ENCODE data around the gene SERPINA4. TPM values are rescaled to one million over a fixed set of nuclear protein-coding genes. Genes with fewer than 3 reads are reported as not detected.

Gene SERPINA4
- total and polyA plus RNA-seq, 2 of the 8 experiments (the other 6 are each of a cell fraction or from before 2014, with no cell fraction given) = not detected

DNA sequence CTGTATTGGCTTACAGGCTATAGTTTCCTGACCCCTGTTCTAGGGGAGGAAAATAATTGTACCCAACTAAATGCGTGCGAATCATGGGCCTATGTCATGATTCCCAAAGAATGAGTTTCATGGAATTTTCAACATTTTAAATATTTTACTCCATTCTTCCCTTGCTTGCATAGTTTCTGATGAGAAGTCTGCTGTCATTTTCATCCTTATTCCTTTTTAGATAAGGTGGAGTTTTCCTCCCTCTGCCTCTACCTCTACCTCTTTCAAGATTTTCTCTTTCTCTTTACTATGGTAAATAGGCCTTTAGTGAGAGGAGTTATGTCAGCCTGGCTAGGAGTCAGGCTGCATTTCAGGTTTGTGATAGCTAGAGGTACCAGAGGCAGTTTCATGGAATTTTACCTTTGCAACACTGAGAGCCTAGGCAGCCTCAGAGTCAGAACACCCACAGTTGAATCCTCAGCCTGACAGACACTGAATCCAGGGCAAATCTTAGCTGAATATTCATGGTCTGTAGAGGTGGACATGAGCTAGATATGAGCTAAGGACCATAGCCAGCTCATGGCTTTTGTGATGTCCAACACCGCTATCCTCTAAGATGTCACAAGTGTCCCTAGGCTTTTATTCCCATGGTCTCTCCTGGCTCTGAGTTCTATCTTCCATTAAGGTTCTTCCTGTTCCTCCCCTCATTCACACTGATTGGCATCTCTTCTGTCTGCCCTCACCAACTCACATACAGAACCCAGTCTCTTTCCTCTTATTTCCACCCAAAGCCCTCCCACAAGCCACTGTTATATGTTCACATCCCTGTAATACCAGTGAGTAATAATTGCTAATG lies 57.0 kb downstream of the SERPINA4 start (continued):
- TF ChIP-seq, protein P1, sequence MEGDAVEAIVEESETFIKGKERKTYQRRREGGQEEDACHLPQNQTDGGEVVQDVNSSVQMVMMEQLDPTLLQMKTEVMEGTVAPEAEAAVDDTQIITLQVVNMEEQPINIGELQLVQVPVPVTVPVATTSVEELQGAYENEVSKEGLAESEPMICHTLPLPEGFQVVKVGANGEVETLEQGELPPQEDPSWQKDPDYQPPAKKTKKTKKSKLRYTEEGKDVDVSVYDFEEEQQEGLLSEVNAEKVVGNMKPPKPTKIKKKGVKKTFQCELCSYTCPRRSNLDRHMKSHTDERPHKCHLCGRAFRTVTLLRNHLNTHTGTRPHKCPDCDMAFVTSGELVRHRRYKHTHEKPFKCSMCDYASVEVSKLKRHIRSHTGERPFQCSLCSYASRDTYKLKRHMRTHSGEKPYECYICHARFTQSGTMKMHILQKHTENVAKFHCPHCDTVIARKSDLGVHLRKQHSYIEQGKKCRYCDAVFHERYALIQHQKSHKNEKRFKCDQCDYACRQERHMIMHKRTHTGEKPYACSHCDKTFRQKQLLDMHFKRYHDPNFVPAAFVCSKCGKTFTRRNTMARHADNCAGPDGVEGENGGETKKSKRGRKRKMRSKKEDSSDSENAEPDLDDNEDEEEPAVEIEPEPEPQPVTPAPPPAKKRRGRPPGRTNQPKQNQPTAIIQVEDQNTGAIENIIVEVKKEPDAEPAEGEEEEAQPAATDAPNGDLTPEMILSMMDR (IDR thresholded peaks at IDR 0.05; ENCODE audit: control extremely low read depth in 1 of 3, insufficient read depth in 1 of 3, low read depth in 1 of 3, low read length in 3 of 3) = no peak
- TF ChIP-seq ZNF274 (IDR thresholded peaks at IDR 0.05; ENCODE audit: borderline replicate concordance, extremely low read depth, low read length) (no peak), JUN (IDR thresholded peaks at IDR 0.05; ENCODE audit: low read depth, low read length) (no peak)

Measured in H1 (cell line).